Osteocyte (in vitro differentiated cells): ENCODE data around the gene ZC3H15. TPM values are rescaled to one million over a fixed set of nuclear protein-coding genes. Genes with fewer than 3 reads are reported as not detected.

Experiments used
- DNase-seq: peaks from one replicate; pipeline ENCODE4 v3.0.0; 2021; ENCODE audit warnings: mixed read lengths; ENCODE audit not compliant: unreplicated experiment; ENCODE audit errors: extremely low spot score
- H3K27ac Mint-ChIP-seq: one replicate; pipeline ENCODE4 v1.8.0; 2021; ENCODE audit warnings: mild to moderate bottlenecking, mixed read lengths; ENCODE audit not compliant: unreplicated experiment
- H3K27me3 Mint-ChIP-seq: one replicate; pipeline ENCODE4 v1.8.0; 2021; ENCODE audit warnings: mixed read lengths; ENCODE audit not compliant: unreplicated experiment
- H3K36me3 Mint-ChIP-seq: one replicate; pipeline ENCODE4 v1.8.0; 2021; ENCODE audit warnings: mixed read lengths; ENCODE audit not compliant: unreplicated experiment
- H3K4me1 Mint-ChIP-seq: one replicate; pipeline ENCODE4 v1.8.0; 2021; ENCODE audit warnings: mixed read lengths; ENCODE audit not compliant: unreplicated experiment
- H3K4me3 Mint-ChIP-seq: one replicate; pipeline ENCODE4 v1.8.0; 2021; ENCODE audit warnings: mild to moderate bottlenecking, moderate library complexity, mixed read lengths; ENCODE audit not compliant: unreplicated experiment
- H3K9me3 Mint-ChIP-seq: one replicate; pipeline ENCODE4 v1.8.0; 2021; ENCODE audit warnings: mixed read lengths; ENCODE audit not compliant: unreplicated experiment
- total RNA-seq: library from RNA; stranded (reverse); gene quantifications from 2 replicates; pipeline ENCODE4 v1.2.1, GENCODE V29; 2021
- TF ChIP-seq, protein P1 (sequence below): fragments of 200-600 bp; sonication (generic); IDR thresholded peaks from 2 replicates; pipeline ENCODE4 v1.5.0; 2021; ENCODE audit warnings: antibody characterized with exemption, mild to moderate bottlenecking, moderate library complexity

The ZC3H15 gene
- total RNA-seq, 1 donor from 2014 or later: 43.7 TPM

GRCh38 chr2:186493564-186494085 is 7.6 kb downstream of the ZC3H15 start:
- TF ChIP-seq, protein P1, sequence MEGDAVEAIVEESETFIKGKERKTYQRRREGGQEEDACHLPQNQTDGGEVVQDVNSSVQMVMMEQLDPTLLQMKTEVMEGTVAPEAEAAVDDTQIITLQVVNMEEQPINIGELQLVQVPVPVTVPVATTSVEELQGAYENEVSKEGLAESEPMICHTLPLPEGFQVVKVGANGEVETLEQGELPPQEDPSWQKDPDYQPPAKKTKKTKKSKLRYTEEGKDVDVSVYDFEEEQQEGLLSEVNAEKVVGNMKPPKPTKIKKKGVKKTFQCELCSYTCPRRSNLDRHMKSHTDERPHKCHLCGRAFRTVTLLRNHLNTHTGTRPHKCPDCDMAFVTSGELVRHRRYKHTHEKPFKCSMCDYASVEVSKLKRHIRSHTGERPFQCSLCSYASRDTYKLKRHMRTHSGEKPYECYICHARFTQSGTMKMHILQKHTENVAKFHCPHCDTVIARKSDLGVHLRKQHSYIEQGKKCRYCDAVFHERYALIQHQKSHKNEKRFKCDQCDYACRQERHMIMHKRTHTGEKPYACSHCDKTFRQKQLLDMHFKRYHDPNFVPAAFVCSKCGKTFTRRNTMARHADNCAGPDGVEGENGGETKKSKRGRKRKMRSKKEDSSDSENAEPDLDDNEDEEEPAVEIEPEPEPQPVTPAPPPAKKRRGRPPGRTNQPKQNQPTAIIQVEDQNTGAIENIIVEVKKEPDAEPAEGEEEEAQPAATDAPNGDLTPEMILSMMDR: no peak
- no peaks in the 10 kb centered on the region for H3K27me3 Mint-ChIP-seq
- DNase-seq: no peak
- H3K36me3 Mint-ChIP-seq: peaks cover 16% of the 10 kb centered on the region
- no peak overlapping the region for H3K4me3 Mint-ChIP-seq
- H3K27ac Mint-ChIP-seq: no peak overlapping the region
- no peaks in the 10 kb centered on the region for H3K9me3 Mint-ChIP-seq
- peaks cover 24% of the 10 kb centered on the region for H3K4me1 Mint-ChIP-seq

GRCh38 chr2:186496401-186496800 is 10.3 kb downstream of the ZC3H15 start:
- TF ChIP-seq, protein P1: no peak
- no peak overlapping the region for H3K4me3 Mint-ChIP-seq
- no peak for DNase-seq
- no peaks in the 10 kb centered on the region for H3K27me3 Mint-ChIP-seq
- H3K36me3 Mint-ChIP-seq: peaks cover 20% of the 10 kb centered on the region
- H3K9me3 Mint-ChIP-seq: no peaks in the 10 kb centered on the region
- H3K4me1 Mint-ChIP-seq: peaks cover 10% of the 10 kb centered on the region
- H3K27ac Mint-ChIP-seq: no peak overlapping the region

- Mint-ChIP-seq H3K27ac (no peak overlapping the region), H3K36me3 (peaks cover 25% of the 10 kb centered on the region), H3K4me3 (no peak overlapping the region), H3K27me3 (no peaks in the 10 kb centered on the region), H3K4me1 (peaks cover under 1% of the 10 kb centered on the region), H3K9me3 (no peaks in the 10 kb centered on the region)
- DNase-seq: no peak
- TF ChIP-seq, protein P1: no peak
Observed at GRCh38 chr2:186497928-186498327, 11.9 kb downstream of the ZC3H15 start.

- H3K27me3 Mint-ChIP-seq: no peaks in the 10 kb centered on the region
- TF ChIP-seq, protein P1: no peak
- peak overlapping the region; percentile 3 for H3K27ac Mint-ChIP-seq
- no peaks in the 10 kb centered on the region for H3K9me3 Mint-ChIP-seq
- H3K4me3 Mint-ChIP-seq: no peak overlapping the region
- DNase-seq: no peak
- H3K4me1 Mint-ChIP-seq: peaks cover under 1% of the 10 kb centered on the region
- H3K36me3 Mint-ChIP-seq: peaks cover 25% of the 10 kb centered on the region
Observed at GRCh38 chr2:186498834-186499233, 12.8 kb downstream of the ZC3H15 start.

DNA sequence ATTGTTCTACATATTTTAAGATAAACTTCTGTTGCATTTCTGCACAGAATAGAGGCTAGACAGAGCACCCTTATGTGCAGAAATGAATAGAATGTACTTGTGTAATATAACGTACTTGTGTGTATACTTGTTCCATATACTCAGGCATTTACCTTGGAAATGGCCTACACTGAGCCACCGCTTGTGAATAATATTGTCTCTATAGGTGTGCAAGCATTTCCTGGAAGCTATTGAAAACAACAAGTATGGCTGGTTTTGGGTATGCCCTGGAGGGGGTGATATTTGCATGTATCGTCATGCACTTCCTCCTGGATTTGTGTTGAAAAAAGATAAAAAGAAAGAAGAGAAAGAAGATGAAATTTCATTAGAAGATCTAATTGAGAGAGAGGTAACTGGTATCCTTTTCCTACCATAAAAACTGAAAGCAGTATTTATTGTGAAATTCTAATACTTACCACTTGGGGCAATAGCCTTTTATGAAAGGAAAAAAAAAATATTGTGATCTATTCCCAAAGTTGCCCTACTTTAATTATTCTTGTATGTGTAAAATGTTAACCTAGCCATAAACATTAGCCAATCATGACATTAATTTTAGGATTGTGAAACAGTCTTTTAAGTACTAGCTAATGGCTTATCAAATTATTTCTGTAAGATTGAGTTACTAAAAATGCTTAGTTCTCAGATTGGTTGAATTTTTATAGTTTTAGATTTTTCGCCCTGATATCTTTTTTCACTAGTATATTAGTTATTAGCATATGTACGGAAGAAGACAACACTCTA is 18.0 kb downstream of the ZC3H15 start:
- H3K36me3 Mint-ChIP-seq: peaks cover 41% of the 10 kb centered on the region
- H3K4me1 Mint-ChIP-seq: peaks cover 3% of the 10 kb centered on the region
- TF ChIP-seq, protein P1: peak; percentile 68
- no peak overlapping the region for H3K4me3 Mint-ChIP-seq
- no peaks in the 10 kb centered on the region for H3K9me3 Mint-ChIP-seq
- no peak overlapping the region for H3K27ac Mint-ChIP-seq
- DNase-seq: no peak
- no peaks in the 10 kb centered on the region for H3K27me3 Mint-ChIP-seq
